Stimulated activated CD8-positive, alpha-beta memory T cell treated with anti-CD3 and anti-CD28 coated beads, Interleukin-12 subunit alpha, Interleukin-12 subunit beta, amount 100 ng/mL, for 24 hours (primary cell): ENCODE measurements around the gene ROR1.

Experiments used
- DNase-seq: peaks from one replicate; pipeline ENCODE4 v3.0.0-alpha.2; 2020; ENCODE audit errors: extremely low read depth

The ROR1 gene

GRCh38 chr1:63857478-63857877 is 83.7 kb downstream of the ROR1 start:
- no peak for DNase-seq

- DNase-seq: no peak
Observed at GRCh38 chr1:63858153-63858552, 84.3 kb downstream of the ROR1 start.

- DNase-seq: no peak
Observed at GRCh38 chr1:63859480-63860275, 85.9 kb downstream of the ROR1 start.

GRCh38 chr1:63861052-63861691 is 87.4 kb downstream of the ROR1 start:
- DNase-seq: no peak

- DNase-seq: no peak
Observed at GRCh38 chr1:63863145-63863544, 89.3 kb downstream of the ROR1 start.

- DNase-seq: no peak
Observed at GRCh38 chr1:63864224-63864641, 90.4 kb downstream of the ROR1 start.

GRCh38 chr1:63865561-63865960 is 91.7 kb downstream of the ROR1 start:
- no peak for DNase-seq

- no peak for DNase-seq
Observed at GRCh38 chr1:63866084-63866483, 92.3 kb downstream of the ROR1 start.

GRCh38 chr1:63867429-63868176 is 93.8 kb downstream of the ROR1 start:
- DNase-seq: no peak

GRCh38 chr1:63868268-63868781 is 94.5 kb downstream of the ROR1 start:
- no peak for DNase-seq

GRCh38 chr1:63870152-63870551 is 96.3 kb downstream of the ROR1 start:
- DNase-seq: no peak

- DNase-seq: no peak
Observed at GRCh38 chr1:63871463-63871862, 97.6 kb downstream of the ROR1 start.

GRCh38 chr1:63873751-63874150 is 99.9 kb downstream of the ROR1 start:
- no peak for DNase-seq

GRCh38 chr1:63874278-63874880 is 100.6 kb downstream of the ROR1 start:
- DNase-seq: no peak

- DNase-seq: no peak
Observed at GRCh38 chr1:63875636-63876035, 101.8 kb downstream of the ROR1 start.

- no peak for DNase-seq
Observed at GRCh38 chr1:63877021-63877767, 103.4 kb downstream of the ROR1 start.

GRCh38 chr1:63877816-63878215 is 104.0 kb downstream of the ROR1 start:
- no peak for DNase-seq

GRCh38 chr1:63878932-63879331 is 105.1 kb downstream of the ROR1 start:
- no peak for DNase-seq

GRCh38 chr1:63880958-63881576 is 107.2 kb downstream of the ROR1 start:
- no peak for DNase-seq

- DNase-seq: no peak
Observed at GRCh38 chr1:63882048-63882704, 108.4 kb downstream of the ROR1 start.
